Measurements from ENCODE around the gene MED27. TPM values are rescaled to one million over a fixed set of nuclear protein-coding genes. Genes with fewer than 3 reads are reported as not detected.
"Not testable (repeated sequence)": the region's sequence is repeated elsewhere in the genome, so short reads cannot be mapped to it uniquely, and the experiment has no call there.

The MED27 gene
- total and polyA plus RNA-seq, 2 experiments from 2014 or later, result 21.4 to 41.1 TPM

DNA sequence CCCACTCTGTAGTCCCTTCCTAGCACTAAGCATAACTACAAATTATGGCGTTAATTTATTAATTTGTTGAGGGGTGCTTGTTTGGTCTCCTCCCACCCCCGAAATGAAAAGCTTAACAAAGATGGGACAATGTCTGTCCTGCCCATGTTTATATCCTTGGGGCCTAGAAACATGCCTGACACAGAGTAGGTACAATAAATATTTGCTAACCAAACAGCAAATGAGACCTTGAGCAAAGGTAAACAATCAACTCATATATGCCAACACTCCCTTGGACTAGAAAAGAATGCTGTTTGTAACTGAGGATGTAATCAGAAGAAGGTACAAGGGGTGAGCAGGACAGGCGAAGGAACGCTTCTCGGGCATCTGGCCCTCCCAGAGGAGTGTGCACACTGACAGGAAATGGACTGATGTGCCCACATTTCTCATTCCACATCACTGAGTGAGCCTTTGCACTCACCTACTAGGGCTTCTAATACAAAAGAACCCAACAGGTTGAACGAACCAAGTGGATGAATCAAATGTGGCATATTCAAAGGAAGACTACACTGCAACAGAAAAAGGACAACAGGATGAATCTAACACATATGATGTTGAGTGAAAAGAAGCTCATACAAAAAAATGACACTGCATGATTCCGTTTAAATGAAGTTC, 66.8 kb downstream of the MED27 start:
- no peaks in the 10 kb centered on the region; the same call in 1 of the 2 replicates for H4K20me1 ChIP-seq (ENCODE audit: insufficient read depth)
- no peaks in the 10 kb centered on the region for H3K9me2 ChIP-seq (ENCODE audit: insufficient read depth)
- in situ Hi-C loops (cut with MboI), result no loop called here
- no peak overlapping the region for H2AFZ ChIP-seq
- no peaks in the 10 kb centered on the region for H3K27me3 ChIP-seq (replicated peaks; ENCODE audit: insufficient read depth)
- H3K79me2 ChIP-seq (ENCODE audit: insufficient read depth), result peaks cover 35% of the 10 kb centered on the region
- 90 to 94% methylated on average over 7 of the region's 7 CpGs for WGBS, 2 experiments (ENCODE audit: low coverage in 1 of 2, low lambda C conversion rate in 2 of 2, missing lambda C conversion rate in 2 of 2)
- no peak overlapping the region for H3K27ac ChIP-seq
- H3K9ac ChIP-seq, result no peak overlapping the region
- H3K4me3 ChIP-seq, result no peak overlapping the region
- peaks cover 12% of the 10 kb centered on the region for H3K4me1 ChIP-seq (ENCODE audit: insufficient read depth)
- no peaks in the 10 kb centered on the region for H3K36me3 ChIP-seq (ENCODE audit: low read depth)
- DNase-seq, result no peak
- TF ChIP-seq EZH2phosphoT487 (IDR thresholded peaks at IDR 0.05; ENCODE audit: insufficient read depth, low read depth) (no peak), EZH2 (IDR thresholded peaks at IDR 0.05; ENCODE audit: insufficient read depth, poor library complexity, severe bottlenecking) (no peak)
- no peak overlapping the region for H3K4me2 ChIP-seq (ENCODE audit: unreplicated experiment)
- 0 out of 2 replicates have a peak, but pooled peaks cover 5% of the 10 kb centered on the region for H3F3A ChIP-seq (ENCODE audit: insufficient read depth)
- H3K9me3 ChIP-seq (ENCODE audit: low read depth), result no peaks in the 10 kb centered on the region

- H4K20me1 ChIP-seq (ENCODE audit: insufficient read depth), result no peaks in the 10 kb centered on the region
- 92 to 95% methylated on average over 3 of the region's 3 CpGs for WGBS, 2 experiments (ENCODE audit: low coverage in 1 of 2, low lambda C conversion rate in 2 of 2, missing lambda C conversion rate in 2 of 2)
Measured at GRCh38 chr9:132011896-132012295, 67.8 kb downstream of the MED27 start.

DNA sequence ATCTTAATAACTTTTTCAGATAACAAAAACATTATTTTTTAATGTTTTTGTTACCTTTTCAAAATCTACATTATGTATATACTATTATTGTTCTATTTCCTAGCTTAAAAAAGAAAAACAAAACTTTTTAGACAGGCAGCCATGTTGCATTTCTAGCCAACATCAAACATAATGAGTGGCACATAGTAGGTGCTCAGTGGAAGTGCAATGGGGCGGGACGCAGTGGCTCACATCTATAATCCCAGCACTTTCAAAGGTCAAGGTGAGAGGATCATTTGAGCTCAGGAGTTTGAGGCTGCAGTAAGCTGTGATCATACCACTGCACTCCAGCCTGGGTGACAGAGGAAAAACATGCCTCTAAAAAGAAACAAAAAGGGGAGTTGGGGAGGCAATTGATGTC, 68.4 kb downstream of the MED27 start:
- H3K79me2 ChIP-seq (ENCODE audit: insufficient read depth), result peaks cover 33% of the 10 kb centered on the region
- no peak overlapping the region for H3K27ac ChIP-seq
- no peak overlapping the region for H2AFZ ChIP-seq
- no peaks in the 10 kb centered on the region for H3K27me3 ChIP-seq (replicated peaks; ENCODE audit: insufficient read depth)
- H3K36me3 ChIP-seq (ENCODE audit: low read depth), result no peaks in the 10 kb centered on the region
- H4K20me1 ChIP-seq (ENCODE audit: insufficient read depth), result no peaks in the 10 kb centered on the region
- WGBS, 2 experiments (ENCODE audit: low coverage in 1 of 2, low lambda C conversion rate in 2 of 2, missing lambda C conversion rate in 2 of 2), result 97 to 98% methylated on average over 2 of the region's 2 CpGs
- H3K9me2 ChIP-seq (ENCODE audit: insufficient read depth), result no peaks in the 10 kb centered on the region; the same call in 1 of the 2 replicates
- no peak overlapping the region for H3K9ac ChIP-seq
- 0 out of 2 replicates have a peak, but pooled peaks cover 7% of the 10 kb centered on the region for H3F3A ChIP-seq (ENCODE audit: insufficient read depth)
- peaks cover 12% of the 10 kb centered on the region for H3K4me1 ChIP-seq (ENCODE audit: insufficient read depth)
- no peak for DNase-seq
- TF ChIP-seq EZH2phosphoT487 (IDR thresholded peaks at IDR 0.05; ENCODE audit: insufficient read depth, low read depth), result no peak
- TF ChIP-seq EZH2 (IDR thresholded peaks at IDR 0.05; ENCODE audit: insufficient read depth, poor library complexity, severe bottlenecking), result no peak
- in situ Hi-C loops (cut with MboI), result no loop called here
- H3K9me3 ChIP-seq (ENCODE audit: low read depth), result no peaks in the 10 kb centered on the region
- no peak overlapping the region for H3K4me2 ChIP-seq (ENCODE audit: unreplicated experiment)
- H3K4me3 ChIP-seq, result no peak overlapping the region

More at GRCh38 chr9:132011896-132012295, 67.8 kb downstream of the MED27 start:
- H3K9me3 ChIP-seq (ENCODE audit: low read depth), result no peaks in the 10 kb centered on the region
- H3K36me3 ChIP-seq (ENCODE audit: low read depth), result no peaks in the 10 kb centered on the region
- H3K4me3 ChIP-seq, result no peak overlapping the region
- DNase-seq, result no peak
- H3K4me2 ChIP-seq (ENCODE audit: unreplicated experiment), result no peak overlapping the region
- 0 out of 2 replicates have a peak, but pooled peaks cover 7% of the 10 kb centered on the region for H3F3A ChIP-seq (ENCODE audit: insufficient read depth)
- H3K27me3 ChIP-seq (replicated peaks; ENCODE audit: insufficient read depth), result no peaks in the 10 kb centered on the region
- peaks cover 35% of the 10 kb centered on the region for H3K79me2 ChIP-seq (ENCODE audit: insufficient read depth)
- H3K4me1 ChIP-seq (ENCODE audit: insufficient read depth), result peaks cover 12% of the 10 kb centered on the region
- in situ Hi-C loops (cut with MboI), result no loop called here
- H3K27ac ChIP-seq, result no peak overlapping the region
- no peaks in the 10 kb centered on the region; the same call in 1 of the 2 replicates for H3K9me2 ChIP-seq (ENCODE audit: insufficient read depth)
- H3K9ac ChIP-seq, result no peak overlapping the region
- TF ChIP-seq EZH2 (IDR thresholded peaks at IDR 0.05; ENCODE audit: insufficient read depth, poor library complexity, severe bottlenecking) (no peak), EZH2phosphoT487 (IDR thresholded peaks at IDR 0.05; ENCODE audit: insufficient read depth, low read depth) (no peak)
- H2AFZ ChIP-seq, result no peak overlapping the region

DNA sequence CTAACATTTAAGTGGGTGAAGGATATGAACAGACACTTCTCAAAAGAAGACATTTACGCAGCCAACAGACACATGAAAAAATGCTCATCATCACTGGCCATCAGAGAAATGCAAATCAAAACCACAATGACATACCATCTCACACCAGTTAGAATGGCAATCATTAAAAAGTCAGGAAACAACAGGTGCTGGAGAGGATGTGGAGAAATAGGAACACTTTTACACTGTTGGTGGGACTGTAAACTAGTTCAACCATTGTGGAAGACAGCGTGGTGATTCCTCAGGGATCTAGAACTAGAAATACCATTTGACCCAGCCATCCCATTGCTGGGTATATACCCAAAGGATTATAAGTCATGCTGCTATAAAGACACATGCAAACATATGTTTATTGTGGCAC, 69.5 kb downstream of the MED27 start:
- H2AFZ ChIP-seq; H3K27me3 ChIP-seq (replicated peaks; ENCODE audit: insufficient read depth); H3K36me3 ChIP-seq (ENCODE audit: low read depth); H3K27ac ChIP-seq; H3K4me3 ChIP-seq; H3F3A ChIP-seq (ENCODE audit: insufficient read depth); H4K20me1 ChIP-seq (ENCODE audit: insufficient read depth); H3K9me2 ChIP-seq (ENCODE audit: insufficient read depth); in situ Hi-C loops (cut with MboI); H3K9ac ChIP-seq; H3K9me3 ChIP-seq (ENCODE audit: low read depth); DNase-seq; H3K4me2 ChIP-seq (ENCODE audit: unreplicated experiment): not testable (repeated sequence)
- Histone ChIP-seq H3K4me1 (ENCODE audit: insufficient read depth) (peaks cover 19% of the 10 kb centered on the region), H3K79me2 (ENCODE audit: insufficient read depth) (peaks cover 28% of the 10 kb centered on the region)
- 86 to 100% methylated on average over 2 of the region's 2 CpGs for WGBS, 2 experiments (ENCODE audit: low coverage in 1 of 2, low lambda C conversion rate in 2 of 2, missing lambda C conversion rate in 2 of 2)
